Measurements from ENCODE around the gene BIRC2. TPM values are rescaled to one million over a fixed set of nuclear protein-coding genes. Genes with fewer than 3 reads are reported as not detected.
"Not testable (repeated sequence)": the region's sequence is repeated elsewhere in the genome, so short reads cannot be mapped to it uniquely, and the experiment has no call there.

Gene BIRC2
- total RNA-seq (2021; ENCODE audit: unreplicated experiment) (76.8 TPM), Bru-seq, nascent RNA (percentile 98 among the genes with signal in this experiment), BruChase-seq, experiment 1, labeled RNA remaining after a 2-hour chase (percentile 98 among the genes with signal in this experiment), BruChase-seq, experiment 2, labeled RNA remaining after a 6-hour chase (percentile 97 among the genes with signal in this experiment)
- 29.4 TPM for polyA plus RNA-seq (2012; ENCODE audit: insufficient read length)
- long read RNA-seq, full-length matches to known transcripts = 113 of 166 reads
- long read RNA-seq, partial matches to known transcripts = 28 of 166 reads
- long read RNA-seq, other reads (novel, unspliced or antisense) = 25 of 166 reads

GRCh38 chr11:102346748-102347461 is at the start of gene BIRC2:
TSS of gene BIRC2 (plus strand) at chr11:102347214. CDS start at chr11:102349855, 2,641 bp downstream.
- Histone ChIP-seq H3K27me3 (ENCODE audit: control insufficient read depth, insufficient read depth, low read length) (no peaks in the 10 kb centered on the region), H3K9me3 (ENCODE audit: control insufficient read depth, insufficient read depth, low read depth, low read length) (no peaks in the 10 kb centered on the region), H3K4me3 (ENCODE audit: low read depth in 2 of 2, low read length in 2 of 2) (peak within 1 kb of the TSS; percentile 82 to 94), H3K36me3 (ENCODE audit: control insufficient read depth, insufficient read depth, low read length) (peaks cover 23% of the 10 kb centered on the region), H3K27ac (ENCODE audit: low read length) (peak within 1 kb of the TSS; percentile 100), H3K4me1 (ENCODE audit: control insufficient read depth, insufficient read depth, low read length) (peaks cover 50% of the 10 kb centered on the region)
- intact Hi-C loops (cut with micrococcal nuclease; ENCODE audit: unreplicated experiment) = no loop called here
- ChIA-PET CTCF (interaction anchor here (0.6 to 0.7 kb wide), 2 partner anchors 257 to 487 kb away, joined by 5 to 12 read pairs; no protein-coding TSS in a partner anchor), POLR2A (no interaction called here)
- TSS peak; percentile 94 for BruUV-seq (replicated peaks)
- ATAC-seq = peak; percentile 89
- TF ChIP-seq SIN3A (IDR thresholded peaks at IDR 0.05; ENCODE audit: borderline replicate concordance, insufficient read depth, low read depth, low read length) (peak; percentile 94), TCF7L2 (IDR thresholded peaks at IDR 0.05; ENCODE audit: low read depth, low read length) (0 out of 2 replicates have a peak, but pooled peaks have one; percentile 14), REST (IDR thresholded peaks at IDR 0.05; ENCODE audit: insufficient read depth in 1 of 2, low read depth in 2 of 2, low read length in 1 of 2) (peak in 1 of 2 experiments; percentile 70; a peak in 2 of 4 replicates), POLR2AphosphoS5 (IDR thresholded peaks at IDR 0.05; ENCODE audit: low read depth, low read length) (peak; percentile 92), CTCF (IDR thresholded peaks at IDR 0.05) (peak; percentile 99)
- peak; percentile 78 for DNase-seq (ENCODE audit: low read depth, low spot score)
- in situ Hi-C loops (cut with HindIII; ENCODE audit: low pct_unique_long_range_greater_than_20kb, low sequenced_read_pairs) = no loop called here

- H3K4me3 ChIP-seq (ENCODE audit: low read depth in 2 of 2, low read length in 2 of 2); DNase-seq (ENCODE audit: low read depth, low spot score); in situ Hi-C loops (cut with HindIII; ENCODE audit: low pct_unique_long_range_greater_than_20kb, low sequenced_read_pairs); H3K27me3 ChIP-seq (ENCODE audit: control insufficient read depth, insufficient read depth, low read length); CTCF ChIA-PET; BruUV-seq (replicated peaks); intact Hi-C loops (cut with micrococcal nuclease; ENCODE audit: unreplicated experiment); ATAC-seq; H3K36me3 ChIP-seq (ENCODE audit: control insufficient read depth, insufficient read depth, low read length); H3K4me1 ChIP-seq (ENCODE audit: control insufficient read depth, insufficient read depth, low read length): not testable (repeated sequence)
- POLR2A ChIA-PET = interaction anchor here (1.1 kb wide), 1 partner anchor 13 kb away, joined by 4 read pairs; no protein-coding TSS in a partner anchor
- Histone ChIP-seq H3K27ac (ENCODE audit: low read length) (0 out of 2 replicates have a peak overlapping the region, but pooled peaks have one; percentile 3), H3K9me3 (ENCODE audit: control insufficient read depth, insufficient read depth, low read depth, low read length) (peaks cover 18% of the 10 kb centered on the region)
These were observed 46.2 kb upstream of the BIRC2 start for GRCh38 chr11:102300837-102301236.
